Stromal cell of bone marrow (primary cell): ENCODE data around the gene HRK.
"Not testable (repeated sequence)": the region's sequence is repeated elsewhere in the genome, so short reads cannot be mapped to it uniquely, and the experiment has no call there.

Experiments used
- DNase-seq: peaks from one replicate; pipeline ENCODE4 v3.0.0-alpha.2; 2012; ENCODE audit warnings: low read depth

The HRK gene

DNA sequence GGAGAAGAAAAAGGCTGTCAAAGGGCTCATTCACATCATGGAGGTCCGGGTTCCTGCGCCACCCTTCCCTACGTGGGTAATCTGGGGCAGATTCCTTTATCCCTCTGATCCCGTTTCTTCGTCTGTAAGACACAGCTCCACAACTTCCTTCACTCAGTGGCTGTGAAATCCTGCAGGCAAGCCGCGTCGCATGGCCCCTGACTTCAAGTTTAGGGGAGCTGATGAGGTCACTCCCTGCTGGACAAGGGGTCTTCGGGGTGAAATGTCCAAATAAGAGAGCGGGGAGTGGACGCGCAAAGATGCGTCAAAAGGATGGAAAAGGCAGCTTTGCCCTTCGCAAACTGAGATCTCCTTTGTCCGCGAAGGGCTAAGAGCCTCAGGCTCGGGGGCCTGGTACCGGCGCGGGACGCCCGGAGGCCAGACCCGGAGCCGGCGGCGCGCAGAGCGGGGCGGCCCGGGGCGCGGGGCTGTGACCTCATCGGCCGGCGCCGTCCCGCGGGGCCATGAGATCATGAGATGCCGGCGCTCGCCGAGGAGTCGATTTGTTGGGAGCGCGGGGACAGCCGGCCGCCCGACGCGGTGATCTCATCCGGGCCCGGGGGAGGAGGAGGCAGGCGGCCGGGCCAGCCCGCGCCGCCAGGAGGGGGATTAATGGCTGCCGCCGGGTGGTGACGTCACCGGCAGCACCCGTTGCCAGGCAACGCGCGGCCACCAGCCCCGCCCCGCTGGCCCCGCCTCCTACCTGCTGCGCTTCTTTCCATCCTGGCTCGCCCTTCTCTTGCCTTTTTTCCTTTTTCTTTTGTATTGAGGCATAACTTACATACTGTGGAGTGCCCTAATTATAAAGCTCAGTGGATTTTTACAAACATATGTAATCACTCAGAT lies 62.1 kb downstream of the HRK start:
- peak; percentile 87 for DNase-seq

DNA sequence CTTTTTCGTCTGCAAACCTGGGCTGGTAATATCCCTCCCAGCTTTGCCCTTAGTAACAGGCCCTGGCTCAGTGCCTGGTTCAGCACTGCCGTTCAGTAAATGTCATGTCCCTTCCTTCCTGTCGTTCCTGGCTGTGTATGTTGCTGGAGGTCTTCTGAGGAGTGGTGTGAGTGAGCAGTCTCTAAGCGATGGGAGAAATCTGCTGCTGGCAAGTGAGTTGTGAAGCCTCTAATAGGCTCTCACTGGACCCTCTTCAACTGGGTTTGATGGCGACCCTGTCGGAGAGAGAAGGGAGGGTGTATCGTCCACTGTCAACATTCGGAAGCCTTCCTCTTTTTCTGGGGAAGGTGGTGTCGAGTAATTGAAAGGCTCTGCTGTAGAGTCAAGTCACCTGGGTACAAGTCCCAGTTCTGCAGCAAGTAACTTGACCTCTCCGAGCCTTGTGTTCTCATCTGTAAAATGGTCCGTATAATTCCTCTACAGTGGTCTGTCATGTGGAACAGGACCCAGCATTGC lies 62.8 kb downstream of the HRK start:
- DNase-seq = no peak

DNA sequence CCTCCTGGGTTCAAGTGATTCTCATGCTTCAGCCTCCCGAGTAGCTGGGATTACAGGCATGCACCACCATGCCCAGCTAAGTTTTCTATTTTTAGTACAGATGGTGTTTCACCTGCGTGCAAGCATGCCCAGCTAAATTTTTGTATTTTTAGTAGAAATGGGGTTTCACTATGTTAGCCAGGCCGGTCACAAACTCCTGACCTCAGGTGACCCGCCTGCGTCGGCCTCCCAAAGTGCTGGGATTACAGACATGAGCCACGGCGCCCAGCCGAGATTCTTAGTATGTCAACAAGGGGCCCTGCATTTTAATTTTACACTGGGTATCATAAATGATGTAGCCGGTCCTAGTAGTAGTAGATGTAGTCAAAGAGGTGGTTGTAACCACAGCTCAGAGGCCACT lies 66.5 kb downstream of the HRK start:
- DNase-seq = not testable (repeated sequence)

DNA sequence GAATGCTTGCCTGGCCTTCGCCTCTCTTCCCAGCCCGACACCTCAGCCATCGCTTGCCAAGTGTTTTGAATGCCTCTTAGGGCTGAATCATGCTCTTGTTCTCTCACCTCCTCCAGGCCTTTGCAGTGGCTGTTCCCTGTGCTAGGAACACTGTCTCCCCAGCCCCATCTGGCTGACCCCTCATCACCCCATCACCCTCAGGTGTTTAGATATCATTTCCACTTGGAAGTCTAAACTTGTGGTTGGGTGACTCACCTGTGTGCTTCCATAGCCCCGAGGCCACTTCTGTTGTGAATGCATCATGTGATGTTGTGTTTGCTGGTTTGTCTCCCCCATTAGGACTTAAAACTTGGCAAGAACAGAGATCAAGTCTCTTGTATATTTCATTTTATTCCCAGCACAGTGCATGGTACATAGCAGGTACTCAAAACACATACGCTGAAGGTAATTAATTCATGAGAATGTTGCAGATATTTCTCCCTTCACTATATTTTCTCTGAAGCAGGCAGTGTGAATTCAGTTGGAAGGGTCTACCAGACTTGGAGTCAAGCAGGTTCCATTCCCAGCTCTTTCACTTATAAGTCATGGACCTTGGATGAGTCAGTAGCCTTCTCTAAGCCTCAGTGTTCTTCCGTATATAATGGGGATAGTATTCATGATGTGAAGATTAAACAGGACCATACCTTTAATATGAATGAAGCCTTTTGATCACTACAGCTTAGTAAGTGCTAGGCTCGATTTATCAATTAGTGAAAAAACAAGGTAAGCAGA lies 67.8 kb downstream of the HRK start:
- DNase-seq = no peak

DNA sequence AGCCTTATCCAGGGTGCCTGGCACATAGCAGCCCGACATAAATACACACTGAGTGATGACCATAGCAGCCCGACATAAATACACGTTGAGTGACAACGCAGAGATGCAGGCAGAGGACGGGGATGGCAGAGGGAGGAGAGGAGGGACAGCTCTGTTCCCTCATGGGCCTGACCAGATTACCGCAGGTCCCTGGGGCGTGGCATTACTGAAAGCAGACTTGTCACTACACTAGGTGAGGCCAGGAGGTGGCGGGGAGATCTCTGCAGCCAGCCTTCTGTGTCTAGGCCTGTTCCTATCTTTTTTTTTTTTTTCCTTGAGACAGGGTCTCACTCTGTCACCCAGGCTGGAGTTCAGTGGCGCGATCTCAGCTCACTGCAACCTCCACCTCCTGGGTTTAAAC lies 69.0 kb downstream of the HRK start:
- no peak for DNase-seq

DNA sequence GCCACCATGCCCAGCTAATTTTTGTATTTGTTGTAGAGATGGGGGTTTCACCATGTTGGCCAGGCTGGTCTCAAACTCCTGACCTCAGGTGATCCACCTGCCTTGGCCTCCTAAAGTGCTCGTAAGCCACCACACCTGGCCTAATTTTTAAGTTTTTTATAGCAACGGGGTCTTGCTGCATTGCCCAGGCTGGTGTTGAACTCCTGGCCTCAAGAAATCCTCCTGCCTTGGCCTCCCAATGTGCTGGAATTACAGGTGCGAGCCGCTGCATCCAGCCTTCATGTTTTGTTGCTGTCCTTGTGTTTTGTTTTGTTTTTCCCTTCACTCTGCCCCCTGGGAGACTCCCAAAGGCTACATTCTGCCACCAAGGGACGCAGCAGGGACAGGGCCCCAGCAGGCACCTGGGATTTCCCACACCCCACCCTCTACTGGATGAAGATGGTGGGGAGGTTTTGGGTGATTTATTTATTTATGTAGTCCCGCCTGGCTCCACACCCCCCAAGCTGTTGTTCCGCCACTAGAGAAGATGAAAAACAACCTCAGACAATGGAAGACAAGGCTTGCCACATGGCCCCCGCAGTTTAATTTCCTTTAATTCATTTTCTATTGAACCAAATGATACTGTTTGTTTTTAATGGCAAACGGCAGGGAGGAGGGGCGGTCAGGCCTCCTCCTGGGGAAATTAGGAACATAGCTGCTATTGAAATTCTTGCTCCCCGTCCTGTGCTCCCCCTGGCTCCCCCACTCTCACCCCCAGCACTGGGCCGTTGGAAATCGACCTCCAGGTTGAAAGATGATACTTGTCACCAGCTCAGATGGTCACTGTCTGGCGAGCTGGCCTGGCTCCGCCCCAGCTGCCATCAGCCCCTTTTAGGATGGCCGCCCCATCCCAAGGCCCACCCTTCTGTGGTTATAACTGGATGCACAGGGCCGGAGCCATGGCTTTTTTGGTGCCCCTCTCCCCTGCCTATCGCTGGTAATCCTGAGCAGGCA lies 72.8 kb downstream of the HRK start:
- no peak for DNase-seq

DNA sequence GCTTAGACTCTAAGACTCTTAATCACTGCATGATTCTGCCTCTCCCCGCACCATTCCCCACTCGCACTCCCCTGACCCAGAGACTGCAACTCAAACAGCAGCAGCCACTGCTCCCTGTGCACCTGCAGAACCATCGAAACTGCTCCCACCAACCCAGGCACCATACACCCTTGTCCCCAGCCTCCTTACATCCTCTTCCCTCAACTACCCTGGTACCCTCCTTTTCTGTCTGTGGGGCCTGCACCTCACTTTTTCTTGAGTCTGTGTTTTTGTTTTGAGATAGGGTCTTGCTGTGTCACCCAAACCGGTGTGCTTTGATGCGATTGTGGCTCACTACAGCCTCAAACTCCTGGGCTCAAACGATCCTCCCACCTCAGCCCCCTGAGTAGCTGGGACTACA lies 73.7 kb downstream of the HRK start:
- no peak for DNase-seq

DNA sequence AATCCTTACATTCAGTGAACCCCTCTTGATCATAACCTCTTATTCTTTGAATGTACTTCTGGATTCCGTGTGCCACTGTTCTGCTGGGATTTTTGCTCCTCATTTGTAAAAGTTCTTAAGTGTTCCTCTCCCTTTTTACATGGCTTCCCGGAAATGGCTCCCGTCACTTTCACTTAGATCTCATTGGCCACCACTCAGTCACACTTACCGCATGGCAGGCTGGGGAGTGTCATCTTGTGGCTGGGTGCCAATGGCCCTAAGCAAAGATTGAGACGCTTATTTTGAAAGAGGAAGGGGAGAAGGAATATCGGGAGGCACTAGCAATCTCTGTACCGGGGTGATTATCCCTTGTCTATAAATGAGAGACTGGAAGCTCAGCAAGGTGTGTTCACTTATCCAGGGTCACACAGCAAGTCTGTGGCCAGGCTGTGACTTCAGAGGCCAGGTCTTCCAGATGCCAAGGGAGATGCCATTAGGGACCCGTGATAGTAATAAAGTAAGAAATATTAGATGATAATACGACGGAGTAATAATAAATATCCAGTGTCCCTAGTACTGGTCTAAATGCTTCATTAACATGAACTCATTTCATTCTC lies 74.3 kb downstream of the HRK start:
- DNase-seq = no peak
